ENCODE measurements around the gene PLEKHD1.
A peak's percentile ranks its signal among the peaks of the same experiment; 100 is the strongest.

The PLEKHD1 gene

DNA sequence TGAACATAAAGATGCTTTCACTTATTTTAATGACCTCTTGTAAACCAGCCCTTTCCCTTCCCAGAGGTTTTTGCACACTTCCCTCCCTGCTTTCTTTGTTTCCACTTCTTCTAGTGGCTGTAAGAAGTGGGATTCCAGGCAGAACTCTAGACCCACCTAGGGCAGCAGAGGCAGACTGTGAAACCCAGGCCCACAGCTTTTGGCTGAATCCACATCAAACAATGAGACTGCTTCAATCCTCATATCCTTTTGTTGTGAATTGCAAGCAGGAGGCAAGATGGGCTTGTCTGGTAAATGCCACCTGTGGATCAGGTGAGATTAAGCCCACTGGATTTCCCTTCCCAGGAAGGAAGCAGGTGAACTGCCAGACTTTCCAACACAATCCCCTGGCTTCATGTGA lies 77.4 kb downstream of the PLEKHD1 start:
- no peak for DNase-seq (ENCODE audit: insufficient read length, low spot score)
- TF ChIP-seq POLR2A (IDR thresholded peaks at IDR 0.05; ENCODE audit: low read depth, low read length): no peak
- no peak for FAIRE-seq

- no peak for TF ChIP-seq POLR2A (IDR thresholded peaks at IDR 0.05; ENCODE audit: low read depth, low read length)
- no peak for DNase-seq (ENCODE audit: insufficient read length, low spot score)
- FAIRE-seq: no peak
These were observed 83.0 kb downstream of the PLEKHD1 start for GRCh38 chr14:69567563-69567962.

- no peak for TF ChIP-seq POLR2A (IDR thresholded peaks at IDR 0.05; ENCODE audit: low read depth, low read length)
- FAIRE-seq (no peak), DNase-seq (ENCODE audit: insufficient read length, low spot score) (no peak)
These were observed 85.3 kb downstream of the PLEKHD1 start for GRCh38 chr14:69569859-69570258.

DNA sequence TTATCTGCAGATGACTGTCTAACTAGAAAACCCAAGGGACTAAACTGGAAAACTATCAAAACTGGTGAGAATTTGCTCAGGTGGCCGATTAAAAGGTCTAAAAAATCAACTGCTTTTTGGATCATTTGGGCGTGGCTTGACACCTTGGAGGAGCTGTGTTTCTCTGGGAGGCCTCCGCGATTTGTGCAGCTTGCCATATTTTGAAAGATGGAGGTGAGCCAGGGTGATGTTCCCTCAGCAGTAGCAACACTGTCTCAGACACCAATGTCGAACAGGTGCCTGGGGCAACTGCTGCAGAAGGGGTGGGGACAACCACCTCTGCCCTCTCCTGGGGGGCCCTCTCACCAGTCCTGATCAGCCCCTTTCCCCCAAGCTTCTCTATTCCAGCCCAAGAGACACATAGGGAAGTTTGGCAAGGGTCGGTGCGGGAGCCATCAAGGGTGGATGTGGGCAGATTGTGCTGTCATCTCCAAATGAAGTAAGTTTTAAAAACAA lies 86.4 kb downstream of the PLEKHD1 start:
- no peak for TF ChIP-seq POLR2A (IDR thresholded peaks at IDR 0.05; ENCODE audit: low read depth, low read length)
- FAIRE-seq: no peak

GRCh38 chr14:69571449-69572029 lies 87.0 kb downstream of the PLEKHD1 start:
- no peak for DNase-seq (ENCODE audit: insufficient read length, low spot score)
- FAIRE-seq: no peak
- no peak for TF ChIP-seq POLR2A (IDR thresholded peaks at IDR 0.05; ENCODE audit: low read depth, low read length)

More for the DNA sequence above, 86.4 kb downstream of the PLEKHD1 start:
- no peak for DNase-seq (ENCODE audit: insufficient read length, low spot score)

- TF ChIP-seq POLR2A (IDR thresholded peaks at IDR 0.05; ENCODE audit: low read depth, low read length): no peak
- FAIRE-seq: no peak
These were observed 87.7 kb downstream of the PLEKHD1 start for GRCh38 chr14:69572030-69572840.

GRCh38 chr14:69572841-69573135 lies 88.3 kb downstream of the PLEKHD1 start:
- no peak for TF ChIP-seq POLR2A (IDR thresholded peaks at IDR 0.05; ENCODE audit: low read depth, low read length)
- FAIRE-seq: no peak
- no peak for DNase-seq (ENCODE audit: insufficient read length, low spot score)

More at GRCh38 chr14:69572030-69572840, 87.7 kb downstream of the PLEKHD1 start:
- DNase-seq (ENCODE audit: insufficient read length, low spot score): no peak

DNA sequence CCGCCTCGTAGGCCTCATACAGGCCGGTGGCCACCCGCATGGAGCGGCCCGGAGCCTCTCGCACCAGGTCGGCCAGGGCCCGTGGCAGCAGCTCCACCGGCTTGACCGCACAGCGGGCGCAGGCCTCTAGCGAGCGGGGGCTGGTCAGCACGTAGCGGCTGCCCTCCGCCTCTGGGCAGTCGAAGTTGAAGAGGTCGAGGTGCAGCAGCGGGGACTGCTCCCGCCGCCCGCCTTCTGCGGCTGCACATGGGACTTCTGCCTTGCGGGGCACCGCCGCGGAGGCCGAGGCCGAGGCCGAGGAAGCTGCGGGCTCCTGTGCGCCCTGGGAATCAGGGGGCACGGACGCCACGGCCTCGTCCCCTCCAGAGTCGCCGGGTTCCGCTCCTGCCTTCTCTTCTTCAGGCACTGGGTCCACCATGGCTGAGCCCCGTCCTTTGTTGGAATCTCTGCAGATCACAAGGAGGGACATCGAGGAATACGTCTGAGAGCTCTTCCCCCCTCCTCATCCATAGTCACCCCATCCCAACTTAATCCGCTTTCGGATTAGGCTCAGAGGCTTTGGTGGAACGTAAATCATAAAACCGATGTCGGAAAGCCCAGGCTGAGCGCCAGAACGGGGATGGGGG lies 88.8 kb downstream of the PLEKHD1 start:
- FAIRE-seq: no peak
- DNase-seq (ENCODE audit: insufficient read length, low spot score): no peak
- no peak for TF ChIP-seq POLR2A (IDR thresholded peaks at IDR 0.05; ENCODE audit: low read depth, low read length)

DNA sequence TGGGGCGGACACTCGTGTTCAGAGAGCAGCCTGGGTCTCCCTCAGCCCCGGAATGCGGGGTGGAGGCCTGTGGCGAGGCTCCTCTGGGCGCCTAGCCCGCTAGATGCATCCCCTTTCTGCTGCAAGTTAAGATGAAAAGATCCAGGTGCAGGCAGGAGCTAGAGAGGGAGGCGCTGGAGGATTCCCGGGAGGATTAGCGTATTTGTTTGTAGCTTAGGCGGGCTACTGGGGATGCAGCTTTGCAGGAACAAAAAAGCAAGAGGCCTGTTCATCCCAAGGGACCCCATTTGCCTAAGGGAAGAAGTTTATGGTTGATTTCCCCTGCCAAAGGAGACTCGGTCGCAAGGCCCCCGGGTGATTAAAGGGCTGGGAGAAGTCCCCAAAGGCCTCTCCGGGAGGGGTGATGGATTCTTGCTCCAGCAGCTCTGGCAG lies 89.3 kb downstream of the PLEKHD1 start:
- DNase-seq (ENCODE audit: insufficient read length, low spot score) (no peak), FAIRE-seq (no peak)
- TF ChIP-seq POLR2A (IDR thresholded peaks at IDR 0.05; ENCODE audit: low read depth, low read length): no peak

DNA sequence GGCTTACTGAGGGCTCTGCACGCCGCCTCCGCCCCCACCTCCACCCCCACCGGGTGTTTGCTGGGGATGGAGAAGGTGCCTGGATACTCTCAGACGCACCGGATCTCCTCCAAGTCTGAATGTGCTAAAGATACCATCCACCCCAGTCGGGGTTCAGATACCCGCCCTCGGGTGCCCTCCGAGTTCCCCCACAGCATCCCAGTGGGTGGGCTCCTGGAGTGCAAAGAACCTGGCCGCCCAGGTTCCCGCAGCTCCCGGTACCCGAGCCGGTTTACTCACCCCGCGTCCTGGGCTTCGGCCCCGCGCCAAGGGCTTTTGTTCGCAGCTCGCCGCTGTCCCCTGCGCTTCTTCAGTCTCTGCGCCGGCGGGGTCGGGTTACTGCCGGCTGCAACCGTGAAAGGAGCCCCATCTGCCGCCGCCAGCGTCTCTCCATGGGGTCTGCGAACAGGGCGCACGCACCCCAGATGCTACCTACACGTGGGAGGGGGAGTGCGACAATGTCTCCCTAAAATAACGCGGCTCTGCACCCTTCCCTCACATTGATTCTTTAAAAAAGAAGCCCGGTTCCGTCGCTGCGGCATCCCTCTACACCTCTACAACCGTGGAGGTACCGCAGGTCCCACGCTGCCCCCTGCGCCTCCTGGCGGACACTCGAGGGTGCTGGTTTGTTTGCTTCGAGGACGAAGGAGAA lies 89.9 kb downstream of the PLEKHD1 start, which contains the start of gene CCDC177:
CCDC177 (minus strand) TSS at position 609 of the 691 bp plus-strand sequence. CDS start 1,249 bp downstream, outside the sequence.
- TF ChIP-seq POLR2A (IDR thresholded peaks at IDR 0.05; ENCODE audit: low read depth, low read length): no peak
- FAIRE-seq (no peak), DNase-seq (ENCODE audit: insufficient read length, low spot score) (peak; percentile 62)

- DNase-seq (ENCODE audit: insufficient read length, low spot score) (no peak), FAIRE-seq (no peak)
- no peak for TF ChIP-seq POLR2A (IDR thresholded peaks at IDR 0.05; ENCODE audit: low read depth, low read length)
These were observed 90.4 kb downstream of the PLEKHD1 start for GRCh38 chr14:69574954-69575295.

DNA sequence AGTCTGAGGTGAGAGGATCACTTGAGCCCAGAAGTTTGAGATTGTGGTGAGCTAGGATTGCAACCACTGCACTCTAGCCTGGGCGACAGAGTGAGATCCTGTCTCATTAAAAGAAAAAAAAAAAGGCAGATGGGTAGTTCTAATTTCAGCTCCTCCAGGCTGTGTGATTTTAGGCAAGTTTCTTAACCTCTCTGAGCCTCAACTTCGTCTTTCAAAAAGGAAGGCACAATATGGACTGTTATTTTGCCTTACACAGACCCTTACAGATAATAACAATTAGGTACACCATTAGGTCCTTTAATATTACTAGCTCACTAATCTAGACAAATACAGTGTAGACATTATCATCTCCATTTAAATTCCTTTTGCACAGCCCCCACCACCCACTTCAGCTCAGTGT lies 94.9 kb downstream of the PLEKHD1 start:
- TF ChIP-seq POLR2A (IDR thresholded peaks at IDR 0.05; ENCODE audit: low read depth, low read length): no peak
- DNase-seq (ENCODE audit: insufficient read length, low spot score) (no peak), FAIRE-seq (no peak)

GRCh38 chr14:69580009-69580577 lies 95.6 kb downstream of the PLEKHD1 start:
- no peak for DNase-seq (ENCODE audit: insufficient read length, low spot score)
- no peak for TF ChIP-seq POLR2A (IDR thresholded peaks at IDR 0.05; ENCODE audit: low read depth, low read length)
- no peak for FAIRE-seq
